HG03520 (cell line): Measurements from ENCODE around the gene BAZ1A.
"Not testable (repeated sequence)": the region's sequence is repeated elsewhere in the genome, so short reads cannot be mapped to it uniquely, and the experiment has no call there.

ENCODE experiments used
- ATAC-seq: cut with Tn5 transposase; IDR thresholded peaks from one replicate; pipeline ENCODE4 v1.9.1; 2021; ENCODE audit warnings: mild to moderate bottlenecking, moderate library complexity; ENCODE audit not compliant: unreplicated experiment

BAZ1A gene

DNA sequence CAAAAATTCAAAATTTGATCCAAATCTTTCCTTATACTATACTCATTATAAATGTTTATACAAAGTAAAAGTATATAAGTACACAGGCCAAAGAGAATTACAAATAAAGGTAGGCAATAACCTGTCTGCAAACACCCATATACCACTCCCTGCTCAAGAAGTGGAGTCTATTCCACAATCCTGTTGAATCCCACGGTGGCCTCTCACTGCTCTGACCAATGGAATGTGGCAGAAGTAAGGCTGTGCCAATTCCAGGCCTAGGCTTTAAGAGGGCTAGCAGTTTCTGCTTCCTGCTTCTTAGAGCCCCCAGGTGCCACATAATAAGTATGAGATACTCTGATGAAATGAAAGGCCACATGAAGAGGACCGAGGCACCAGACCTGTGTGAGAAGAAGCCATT lies 80.9 kb downstream of the BAZ1A start:
- ATAC-seq, result no peak

- no peak for ATAC-seq
Observed at GRCh38 chr14:34792598-34792997, 82.6 kb downstream of the BAZ1A start.

DNA sequence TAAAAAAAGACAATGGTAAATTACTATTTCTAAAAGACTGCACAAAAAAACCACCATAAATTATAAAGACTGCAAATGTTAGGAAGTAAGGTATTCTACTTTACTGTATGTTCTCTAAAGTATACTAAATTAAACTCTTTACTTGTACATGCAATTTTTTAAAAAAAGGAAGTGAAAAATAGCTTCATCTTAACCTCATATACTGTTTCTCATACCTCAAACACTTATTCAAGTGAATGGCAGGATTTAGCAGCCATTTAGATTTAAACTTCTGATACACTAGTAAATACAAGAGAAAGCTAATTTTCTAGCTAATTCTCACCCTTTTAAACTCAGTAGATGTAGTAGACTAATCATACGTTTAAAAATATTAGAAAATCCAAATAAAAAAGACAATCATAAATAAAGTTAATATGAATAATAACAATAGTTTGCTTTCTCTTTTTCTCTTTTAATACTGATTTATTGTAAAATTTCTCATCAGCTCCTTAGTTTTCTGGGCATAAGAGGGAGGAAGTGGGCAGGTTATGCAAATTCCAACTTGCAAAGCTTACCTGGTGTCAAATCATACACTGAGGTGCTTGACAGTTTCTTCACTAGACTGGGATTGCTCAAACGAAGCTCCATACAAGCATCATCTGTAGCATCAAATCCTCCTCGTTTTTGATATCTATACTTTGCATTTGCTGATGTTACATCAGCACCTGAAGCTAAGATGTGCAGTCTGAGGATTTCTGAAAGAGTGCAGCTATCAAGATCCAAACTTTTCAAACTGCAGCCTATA lies 89.7 kb downstream of the BAZ1A start:
- no peak for ATAC-seq

DNA sequence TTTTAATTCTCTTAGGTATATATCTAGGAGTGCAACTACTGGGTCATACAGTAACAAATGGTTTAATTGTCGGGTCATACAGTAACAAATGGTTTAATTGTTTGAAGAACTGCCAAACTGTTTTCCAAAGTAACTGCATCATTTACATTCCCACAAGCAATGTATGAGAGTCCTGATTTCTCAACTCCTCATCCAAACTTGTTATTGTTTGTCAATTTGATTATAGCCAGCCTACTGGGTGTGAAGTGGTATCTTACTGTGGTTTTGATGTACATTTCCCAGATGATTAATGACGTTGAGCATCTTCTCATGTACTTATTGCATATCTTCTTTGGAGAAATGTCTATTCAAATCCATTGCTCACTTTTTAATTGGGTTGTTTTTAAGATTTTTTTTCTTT lies 93.1 kb downstream of the BAZ1A start:
- no peak for ATAC-seq

GRCh38 chr14:34781242-34781641 lies 93.9 kb downstream of the BAZ1A start:
- no peak for ATAC-seq

DNA sequence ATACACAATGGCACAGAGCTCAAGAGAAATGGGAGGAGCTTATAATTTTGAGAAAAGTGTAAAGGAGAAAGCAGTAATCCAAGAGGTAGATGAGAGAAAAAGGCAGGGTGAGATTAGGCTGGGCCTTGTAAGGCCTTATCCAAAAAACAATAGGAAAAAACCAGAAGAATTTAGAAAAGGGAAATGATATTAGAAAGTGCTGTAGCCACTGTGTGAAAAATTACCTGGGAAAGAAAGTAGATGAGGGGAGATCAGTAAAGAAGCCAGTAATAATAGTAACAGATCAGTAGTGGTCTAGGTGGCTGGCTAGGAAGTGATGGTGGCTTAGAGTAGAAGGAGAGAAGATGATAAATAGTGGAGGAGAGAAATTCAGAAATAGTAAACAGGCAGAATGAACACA lies 94.5 kb downstream of the BAZ1A start:
- ATAC-seq, result no peak

GRCh38 chr14:34778744-34779143 lies 96.4 kb downstream of the BAZ1A start:
- no peak for ATAC-seq

- no peak for ATAC-seq
Observed at GRCh38 chr14:34776611-34777010, 98.5 kb downstream of the BAZ1A start.

- no peak for ATAC-seq
Observed at GRCh38 chr14:34775922-34776321, 99.2 kb downstream of the BAZ1A start.

DNA sequence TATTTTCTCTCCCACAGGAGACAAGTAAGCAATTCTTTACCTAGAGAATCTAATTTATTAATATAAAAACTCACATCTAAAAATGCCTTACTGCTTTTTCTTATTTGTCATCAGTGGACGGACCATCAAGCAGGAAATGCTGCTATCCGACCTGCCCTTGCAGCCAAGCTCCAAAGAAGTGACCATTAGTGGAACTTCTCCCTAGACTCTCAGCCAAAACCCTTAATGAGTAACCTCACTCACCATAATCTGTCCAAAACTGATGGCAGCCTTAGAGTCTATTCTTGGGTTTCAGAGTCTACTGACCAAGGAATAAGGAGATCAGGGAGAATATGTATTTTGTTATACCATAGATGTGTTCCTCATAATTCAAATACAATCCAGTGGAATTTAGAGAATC lies 99.8 kb downstream of the BAZ1A start:
- ATAC-seq, result no peak

GRCh38 chr14:34770901-34771300 lies 104.3 kb downstream of the BAZ1A start:
- no peak for ATAC-seq

DNA sequence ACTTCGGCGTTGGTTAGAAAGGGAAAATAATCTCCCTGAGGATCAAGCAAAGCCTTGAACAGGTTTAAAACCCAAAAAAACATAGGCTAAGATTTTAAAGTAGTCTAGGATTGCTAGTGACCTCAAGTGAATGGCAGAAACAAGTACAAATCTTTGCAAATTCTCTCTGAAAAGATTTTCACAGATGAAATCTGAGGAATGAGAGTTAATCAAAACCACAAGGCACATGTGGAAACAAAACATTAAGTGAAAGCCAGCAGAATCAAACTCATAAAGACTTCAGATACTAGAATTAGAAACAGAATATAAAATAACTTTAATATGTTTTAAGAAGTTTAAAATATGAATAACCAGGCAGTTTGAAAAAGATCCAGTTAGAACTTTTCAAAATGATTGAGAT lies 108.6 kb downstream of the BAZ1A start:
- no peak for ATAC-seq

DNA sequence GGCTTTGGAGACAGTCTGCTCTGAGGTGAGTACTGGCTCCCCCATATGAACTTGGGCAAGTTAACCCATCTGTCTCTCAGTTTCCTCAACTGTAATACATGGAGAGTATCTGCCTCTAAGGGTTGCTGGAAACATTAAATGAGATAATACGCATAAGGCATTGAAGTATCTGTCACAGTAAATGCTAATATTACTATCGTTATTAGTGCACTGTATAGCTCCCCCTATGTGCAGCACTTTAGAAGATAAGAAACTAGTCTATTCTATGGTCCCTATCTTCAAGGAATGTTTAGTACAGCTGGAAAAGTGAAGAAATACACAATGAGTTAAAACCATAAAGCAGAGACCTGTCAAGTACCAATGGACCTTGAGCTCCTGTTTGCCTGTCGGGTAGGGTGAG lies 109.1 kb downstream of the BAZ1A start:
- ATAC-seq, result no peak

DNA sequence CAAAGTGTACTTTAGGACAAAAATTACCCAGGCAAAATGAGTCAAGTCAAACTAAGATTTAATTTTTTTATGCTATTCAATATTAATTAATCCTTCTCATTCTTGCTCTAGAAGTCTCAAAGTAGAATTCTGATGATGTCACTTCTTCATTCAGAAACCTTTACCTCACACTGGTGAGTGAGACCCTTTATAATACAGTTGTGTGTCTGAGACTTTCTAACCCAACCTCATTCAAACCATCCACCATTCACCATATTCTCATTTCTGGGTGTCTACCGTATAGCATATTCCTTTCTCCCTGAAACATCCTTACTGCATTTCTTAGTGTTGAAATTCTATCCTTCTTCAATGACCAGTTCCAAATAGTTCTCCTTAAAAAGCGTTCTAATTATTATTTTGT lies 119.9 kb downstream of the BAZ1A start:
- ATAC-seq, result no peak

DNA sequence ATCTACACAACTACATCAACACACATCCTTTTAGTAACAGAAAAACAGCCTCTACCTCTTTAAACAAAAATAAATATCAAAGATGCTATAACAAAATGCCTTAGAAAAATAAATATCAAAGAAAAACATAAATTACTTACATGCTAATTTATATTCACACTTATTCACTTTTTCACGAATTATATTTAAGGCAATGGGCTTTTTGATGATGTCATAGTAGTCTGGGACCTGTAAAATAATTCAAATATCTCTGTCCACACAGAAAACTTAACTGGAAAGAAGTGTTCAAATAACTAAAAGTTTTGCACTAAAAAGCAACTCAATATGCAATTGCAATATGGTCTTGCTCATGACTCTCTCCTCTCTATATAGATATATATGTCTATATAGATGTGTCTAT lies 120.5 kb downstream of the BAZ1A start:
- no peak for ATAC-seq

DNA sequence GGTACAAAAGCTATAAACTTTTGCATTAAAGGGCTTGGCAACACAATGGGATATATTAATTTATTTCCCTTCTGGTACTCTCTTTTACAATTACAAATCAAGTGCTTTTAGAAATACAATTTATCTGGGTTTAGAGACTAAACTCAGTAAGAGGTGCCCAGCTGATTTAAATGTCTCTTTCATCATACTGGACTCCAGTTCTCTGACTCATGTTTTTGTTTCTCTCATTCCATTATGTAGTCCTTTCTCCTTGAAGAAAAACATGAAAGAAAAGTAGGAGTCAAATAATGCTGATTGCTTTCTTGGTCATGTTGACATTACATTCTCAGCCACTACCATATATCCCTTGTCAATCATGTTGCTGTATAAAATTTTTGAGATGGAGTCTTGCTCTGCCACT lies 124.5 kb downstream of the BAZ1A start:
- no peak for ATAC-seq

DNA sequence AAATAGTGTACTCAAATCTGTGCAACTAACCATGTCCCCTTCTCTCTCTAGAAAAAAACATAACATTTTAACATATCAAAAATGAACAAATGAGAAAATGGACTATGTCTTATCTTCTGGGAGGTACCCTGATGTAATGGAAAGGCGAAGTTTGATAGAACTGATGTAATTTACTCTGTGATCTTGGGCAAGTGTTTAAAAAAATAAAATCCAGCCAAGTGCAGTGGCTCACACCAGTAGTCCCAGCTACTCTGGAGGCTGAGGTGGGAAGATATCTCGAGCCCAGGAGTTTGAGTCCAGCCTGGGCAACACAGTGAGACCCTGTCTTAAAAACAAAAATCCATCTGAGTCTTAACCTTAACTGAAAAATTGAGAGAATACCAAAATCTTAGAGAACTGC lies 124.9 kb downstream of the BAZ1A start:
- ATAC-seq, result no peak

GRCh38 chr14:34749408-34749807 lies 125.8 kb downstream of the BAZ1A start:
- ATAC-seq, result no peak

DNA sequence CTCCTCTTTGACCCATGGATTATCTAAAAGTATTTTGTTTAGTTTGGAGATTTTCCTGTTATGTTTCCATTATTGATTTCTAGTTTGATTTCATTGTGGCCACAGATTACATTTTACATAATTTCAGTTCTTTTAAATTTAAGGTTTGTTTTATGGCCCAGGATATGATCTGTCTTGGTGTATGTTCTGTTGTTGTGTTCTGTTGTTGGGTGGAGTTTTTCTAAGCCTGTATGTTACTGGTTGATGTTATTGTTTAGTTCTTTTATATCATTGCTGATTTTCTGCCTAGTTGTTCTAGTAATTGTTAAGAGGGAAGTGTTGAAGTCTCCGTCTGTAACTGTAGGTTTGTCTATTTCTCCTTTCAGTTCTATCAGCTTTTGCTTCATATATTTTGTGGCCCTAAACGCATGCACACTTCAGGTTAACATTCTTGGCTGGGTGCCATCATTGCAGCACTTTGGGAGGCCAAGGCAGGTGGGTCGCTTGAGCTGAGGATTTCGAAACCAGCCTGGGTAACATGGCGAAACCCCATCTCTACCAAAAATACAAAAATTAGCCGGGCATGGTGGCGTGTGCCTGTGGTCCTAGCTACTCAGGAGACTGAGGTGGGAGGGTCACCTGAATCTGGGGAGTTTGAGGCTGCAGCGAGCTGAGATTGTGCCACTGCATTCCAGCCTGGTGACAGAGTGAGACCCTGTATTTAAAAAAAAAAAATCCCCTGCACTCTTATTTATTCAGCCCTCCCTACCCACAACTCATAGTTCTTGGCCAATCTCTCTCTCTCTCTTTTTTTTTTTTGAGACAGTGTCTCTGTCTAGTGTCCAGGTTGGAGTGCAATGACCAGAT lies 132.7 kb downstream of the BAZ1A start:
- ATAC-seq, result no peak

DNA sequence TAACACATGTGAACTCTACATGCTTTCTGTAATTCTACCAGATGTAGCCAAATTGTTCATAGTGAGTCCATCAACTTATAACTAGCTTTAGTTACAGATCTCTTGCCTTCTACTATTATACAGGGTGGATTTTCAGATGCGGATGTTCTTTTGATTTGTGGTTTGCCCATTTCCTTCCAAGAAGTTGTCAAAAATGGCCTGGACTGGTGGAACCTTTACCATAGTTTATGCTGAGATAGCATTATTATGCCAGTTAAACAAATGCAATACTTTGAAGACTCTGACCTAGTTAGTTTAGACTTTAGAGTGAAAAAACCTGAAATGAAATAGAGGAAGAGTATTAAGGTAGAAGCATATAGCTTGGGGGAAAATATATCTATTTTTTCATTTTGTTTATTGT lies 133.3 kb downstream of the BAZ1A start:
- ATAC-seq, result no peak

DNA sequence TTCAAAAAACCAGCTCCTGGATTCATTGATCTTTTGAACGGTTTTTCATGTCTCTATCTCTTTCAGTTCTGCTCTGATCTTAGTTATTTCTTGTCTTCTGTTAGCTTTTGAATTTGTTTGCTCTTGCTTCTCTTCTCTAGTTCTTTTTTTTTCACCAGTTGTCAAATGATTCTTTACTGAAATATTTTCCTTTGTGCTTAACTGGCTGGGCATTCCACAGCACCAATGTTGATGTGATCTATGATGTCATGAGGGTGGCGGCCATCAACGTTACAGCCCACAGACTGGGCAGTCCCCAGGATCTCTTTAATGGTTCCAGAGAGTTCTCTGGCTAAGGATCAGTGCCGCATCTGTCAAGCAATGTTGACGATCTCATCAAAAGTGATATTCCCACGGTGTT lies 135.0 kb downstream of the BAZ1A start:
- not testable (repeated sequence) for ATAC-seq

- ATAC-seq, result not testable (repeated sequence)
Observed at GRCh38 chr14:34737079-34737478, 138.1 kb downstream of the BAZ1A start.
